Testis (tissue), 2 donors: ENCODE measurements around the gene FCHSD1.

Experiments
- POLR2A ChIP-seq: fragments of 450-650 bp; IDR thresholded peaks from one replicate; pipeline ENCODE4 v1.6.1; 2017; ENCODE audit warnings: antibody characterized with exemption, mild to moderate bottlenecking, moderate library complexity
- TF ChIP-seq, protein P1 (sequence below), 3 experiments: fragments of 450-650 bp in 2 of 3; fragments of 200-600 bp in 1 of 3; sonication (generic) in 1 of 3; IDR thresholded peaks; one replicate each; pipeline ENCODE4 v1.5.1; 2016 to 2019; ENCODE audit warnings: antibody characterized with exemption in 3 of 3, mild to moderate bottlenecking in 2 of 3, moderate library complexity in 1 of 3

DNA sequence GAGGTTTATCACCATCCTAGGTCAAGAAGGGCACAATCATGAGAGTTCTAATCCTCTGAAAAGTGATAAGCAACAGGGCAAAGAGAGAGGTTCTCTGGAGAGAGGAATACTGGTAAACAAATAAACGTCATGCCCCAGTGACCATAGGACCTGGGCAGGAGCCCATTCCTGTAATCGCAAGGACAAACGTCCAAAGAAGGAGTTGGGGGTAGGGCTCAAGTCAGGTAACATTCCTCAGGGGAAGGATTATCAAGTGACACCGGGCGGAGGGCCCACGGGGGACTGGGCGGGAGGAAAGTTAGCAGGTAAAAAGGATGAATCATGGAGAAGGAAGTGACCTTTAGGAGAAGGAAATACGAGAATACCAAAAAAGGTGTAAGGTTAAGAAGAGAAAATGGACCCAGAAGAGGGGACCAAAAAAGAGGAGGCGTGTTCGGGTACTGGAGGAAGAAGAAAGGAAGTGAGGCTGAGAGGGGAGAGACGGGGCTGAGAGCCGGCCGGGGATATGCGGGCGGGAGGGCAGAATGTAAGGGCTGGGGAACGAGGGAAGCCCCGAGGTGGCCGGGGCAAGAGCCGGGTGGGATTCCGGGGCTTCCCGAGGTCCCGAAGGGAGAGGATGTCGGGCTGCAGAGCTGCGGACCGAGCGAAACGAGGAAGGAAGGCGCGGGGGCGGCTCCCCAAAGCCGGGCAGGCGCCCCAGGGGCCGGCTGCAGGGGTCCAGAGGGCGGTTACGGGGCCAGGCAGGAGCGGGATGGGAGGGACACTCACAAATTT, 33.0 kb downstream of the FCHSD1 start:
- TF ChIP-seq POLR2A, result no peak
- TF ChIP-seq, protein P1, sequence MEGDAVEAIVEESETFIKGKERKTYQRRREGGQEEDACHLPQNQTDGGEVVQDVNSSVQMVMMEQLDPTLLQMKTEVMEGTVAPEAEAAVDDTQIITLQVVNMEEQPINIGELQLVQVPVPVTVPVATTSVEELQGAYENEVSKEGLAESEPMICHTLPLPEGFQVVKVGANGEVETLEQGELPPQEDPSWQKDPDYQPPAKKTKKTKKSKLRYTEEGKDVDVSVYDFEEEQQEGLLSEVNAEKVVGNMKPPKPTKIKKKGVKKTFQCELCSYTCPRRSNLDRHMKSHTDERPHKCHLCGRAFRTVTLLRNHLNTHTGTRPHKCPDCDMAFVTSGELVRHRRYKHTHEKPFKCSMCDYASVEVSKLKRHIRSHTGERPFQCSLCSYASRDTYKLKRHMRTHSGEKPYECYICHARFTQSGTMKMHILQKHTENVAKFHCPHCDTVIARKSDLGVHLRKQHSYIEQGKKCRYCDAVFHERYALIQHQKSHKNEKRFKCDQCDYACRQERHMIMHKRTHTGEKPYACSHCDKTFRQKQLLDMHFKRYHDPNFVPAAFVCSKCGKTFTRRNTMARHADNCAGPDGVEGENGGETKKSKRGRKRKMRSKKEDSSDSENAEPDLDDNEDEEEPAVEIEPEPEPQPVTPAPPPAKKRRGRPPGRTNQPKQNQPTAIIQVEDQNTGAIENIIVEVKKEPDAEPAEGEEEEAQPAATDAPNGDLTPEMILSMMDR (IDR thresholded peaks at IDR 0.05), result no peak
